K562 (cell line): ENCODE results near the gene SLC7A11. TPM values are rescaled to one million over a fixed set of nuclear protein-coding genes. Genes with fewer than 3 reads are reported as not detected.
A peak's percentile ranks its signal among the peaks of the same experiment; 100 is the strongest.

ENCODE experiments used
- ATAC-seq: fragments of 200-7000 bp; cut with Tn5 transposase; 3 replicates; pipeline ENCODE4 v1.9.1; 2020; ENCODE audit warnings: moderate library complexity
- BruUV-seq: library from RNA; stranded (reverse); fragments of 400-500 nt; replicated peaks from 2 replicates; lab custom pipeline; 2021; lab: Mats Ljungman, UMichigan
- CTCF ChIA-PET: fragments of 300-600 bp; formaldehyde crosslinking; extraction: SDS; loops from one replicate; lab custom pipeline; 2021; ENCODE audit warnings: low intra/inter-chr PET ratio; lab: Yijun Ruan, JAX
- POLR2A ChIA-PET: fragments of 300-600, 350-650 bp; sonication (Branson Sonifier 250); formaldehyde crosslinking; extraction: SDS; loops from one replicate; lab custom pipeline; 2021; ENCODE audit warnings: antibody characterized with exemption, inconsistent platforms; lab: Yijun Ruan, JAX
- DNase-seq, 4 experiments: peaks; one replicate each; pipeline versions ENCODE4 v3.0.0 to v3.0.0-alpha.2; 2011 to 2018; ENCODE audit warnings: low spot score in 3 of 4, mixed read lengths in 3 of 4; ENCODE audit errors: extremely low read depth in 1 of 4
- FAIRE-seq: peaks from 2 replicates; lab custom pipeline; 2011; peaks lifted over from hg19 to GRCh38; lab: Jason Lieb, UNC
- H2AFZ ChIP-seq: 2 replicates; pipeline ENCODE4 v1.6.0; 2011; ENCODE audit warnings: low read depth, low read length, control low read depth, inconsistent platforms
- H3K27ac ChIP-seq: fragments of 200-600 bp; 3 replicates; pipeline ENCODE4 v1.8.0; 2011; ENCODE audit warnings: low read depth, mild to moderate bottlenecking, control low read depth, inconsistent platforms, low read length, moderate library complexity, mixed read lengths; ENCODE audit errors: extremely low read depth
- H3K27me3 ChIP-seq, 2 experiments: fragments of 300-600 bp in 1 of 2; 2 replicates in 1 of 2; 3 replicates in 1 of 2; pipeline versions ENCODE4 v1.6.0 to v1.8.0; 2011; ENCODE audit warnings: inconsistent platforms in 2 of 2, low read length in 2 of 2, mild to moderate bottlenecking in 1 of 2, mixed read lengths in 1 of 2, moderate library complexity in 1 of 2; ENCODE audit not compliant: control insufficient read depth in 2 of 2, insufficient read depth in 2 of 2
- H3K36me3 ChIP-seq: fragments of 300-600 bp; 3 replicates; pipeline ENCODE4 v1.8.0; 2011; ENCODE audit warnings: mild to moderate bottlenecking, low read length, inconsistent platforms; ENCODE audit not compliant: control insufficient read depth, insufficient read depth
- H3K4me1 ChIP-seq, 2 experiments: fragments of 200-600 bp in 1 of 2; replicated peaks in 1 of 2; 2 replicates in 1 of 2; 3 replicates in 1 of 2; pipeline versions ENCODE4 v1.5.1 to v1.8.0; 2011; ENCODE audit warnings: inconsistent platforms in 2 of 2, low read length in 2 of 2, mild to moderate bottlenecking in 1 of 2, mixed read lengths in 1 of 2, moderate library complexity in 1 of 2; ENCODE audit not compliant: control insufficient read depth in 2 of 2, insufficient read depth in 2 of 2
- H3K4me2 ChIP-seq: 2 replicates; pipeline ENCODE4 v1.6.1; 2011; ENCODE audit warnings: low read length, control low read depth, inconsistent platforms, mixed read lengths; ENCODE audit not compliant: insufficient read depth
- H3K4me3 ChIP-seq: fragments of 200-600 bp; sonication (generic), shearing (Covaris generic); 2 replicates; pipeline ENCODE4 v1.5.1; 2016; ENCODE audit warnings: control low read depth, inconsistent platforms
- H3K79me2 ChIP-seq: fragments of 200-600 bp; 3 replicates; pipeline ENCODE4 v1.8.0; 2011; ENCODE audit warnings: low read length, inconsistent platforms; ENCODE audit not compliant: control insufficient read depth, insufficient read depth
- H3K9ac ChIP-seq, 2 experiments: 2 replicates each; pipeline versions ENCODE4 v1.6.0 to v1.6.1; 2011; ENCODE audit warnings: low read depth in 2 of 2, low read length in 2 of 2, control low read depth in 1 of 2, inconsistent platforms in 1 of 2, mild to moderate bottlenecking in 1 of 2, mixed read lengths in 1 of 2; ENCODE audit not compliant: insufficient read depth in 1 of 2
- H3K9me1 ChIP-seq: one replicate; pipeline ENCODE4 v1.6.0; 2011; ENCODE audit warnings: inconsistent platforms, mild to moderate bottlenecking, low read length, moderate library complexity; ENCODE audit not compliant: control insufficient read depth, insufficient read depth
- H3K9me3 ChIP-seq: replicated peaks from 2 replicates; pipeline ENCODE4 v1.5.1; 2011; ENCODE audit warnings: low read depth, low read length, inconsistent platforms; ENCODE audit not compliant: control insufficient read depth, insufficient read depth
- H4K20me1 ChIP-seq: replicated peaks from 2 replicates; pipeline ENCODE4 v1.6.1; 2011; ENCODE audit warnings: low read length, inconsistent platforms, mixed read lengths; ENCODE audit not compliant: control insufficient read depth, insufficient read depth
- ATF3 ChIP-seq, 2 experiments: fragments of 450-650 bp in 1 of 2; sonication (generic) in 1 of 2; formaldehyde crosslinking in 1 of 2; IDR thresholded peaks in 1 of 2; conservative IDR thresholded peaks in 1 of 2; 2 replicates each; pipeline versions ENCODE4 v1.6.1 to v1.8.1; 2016 to 2023; ENCODE audit warnings: mild to moderate bottlenecking in 2 of 2, moderate library complexity in 2 of 2, inconsistent platforms in 1 of 2, missing genetic modification reagents in 1 of 2
- C11orf30 ChIP-seq: fragments of 450-650 bp; IDR thresholded peaks from 2 replicates; pipeline ENCODE4 v1.6.1; 2016; ENCODE audit warnings: low read depth, mild to moderate bottlenecking
- ESRRB ChIP-seq: fragments of 250-450 bp; sonication (Bioruptor Pico); IDR thresholded peaks from 2 replicates; pipeline ENCODE4 v1.5.0; 2020; ENCODE audit warnings: mild to moderate bottlenecking, moderate library complexity, borderline replicate concordance
- FOSL1 ChIP-seq: fragments of 200-800 bp; sonication (Bioruptor generic); conservative IDR thresholded peaks from 2 replicates; pipeline ENCODE4 v1.6.1; 2016; ENCODE audit warnings: missing genetic modification characterization, missing compliant biosample characterization
- JUND ChIP-seq, 2 experiments: IDR thresholded peaks; 2 replicates in 1 of 2; 3 replicates in 1 of 2; pipeline ENCODE4 v1.6.1; 2011; ENCODE audit warnings: borderline replicate concordance in 2 of 2, low read depth in 2 of 2, low read length in 2 of 2, improper control_type of control experiment in 1 of 2, missing biosample characterization in 1 of 2, missing genetic modification characterization in 1 of 2, missing genetic modification reagents in 1 of 2
- KDM1A ChIP-seq, 2 experiments: fragments of 450-650 bp; IDR thresholded peaks; 2 replicates each; pipeline ENCODE4 v1.6.1; 2016; ENCODE audit warnings: mild to moderate bottlenecking in 2 of 2
- MAFK ChIP-seq: IDR thresholded peaks from 2 replicates; pipeline ENCODE4 v1.6.1; 2011; ENCODE audit warnings: low read length, improper control_type of control experiment
- MTA3 ChIP-seq: fragments of 450-650 bp; formaldehyde crosslinking; IDR thresholded peaks from 2 replicates; pipeline ENCODE4 v1.6.1; 2017; ENCODE audit warnings: mild to moderate bottlenecking, borderline replicate concordance
- NFE2 ChIP-seq: IDR thresholded peaks from 2 replicates; pipeline ENCODE4 v1.6.1; 2014; ENCODE audit warnings: antibody characterized with exemption, low read depth
- POLR2AphosphoS2 ChIP-seq: IDR thresholded peaks from 2 replicates; pipeline ENCODE4 v1.6.1; 2012; ENCODE audit warnings: low read length, improper control_type of control experiment
- POLR2B ChIP-seq: fragments of 450-650 bp; IDR thresholded peaks from 2 replicates; pipeline ENCODE4 v1.6.1; 2018; ENCODE audit warnings: low read depth; ENCODE audit not compliant: partially characterized antibody
- RBM39 ChIP-seq: fragments of 200-400 bp; formaldehyde crosslinking; optimal IDR thresholded peaks from 2 replicates; pipeline ENCODE3; 2018; ENCODE audit warnings: low read depth, low read length
- ZC3H11A ChIP-seq: IDR thresholded peaks from 2 replicates; pipeline ENCODE4 v1.6.1; 2012; ENCODE audit warnings: low read depth, low read length, improper control_type of control experiment
- ZNF282 ChIP-seq: sonication (generic); formaldehyde crosslinking; IDR thresholded peaks from 2 replicates; pipeline ENCODE4 v1.8.1; 2023; ENCODE audit warnings: missing genetic modification reagents
- ZNF316 ChIP-seq: fragments of 450-650 bp; IDR thresholded peaks from 2 replicates; pipeline ENCODE4 v1.6.1; 2016
- WGBS: fragments of 100-300 bp; shearing (Covaris generic); methylation state at CpG from one replicate; pipeline ENCODE4 v1.1.6; 2016; ENCODE audit warnings: low coverage, mixed read lengths; ENCODE audit not compliant: insufficient coverage; ENCODE audit errors: missing lambda C conversion rate; 5-methylcytosine and 5-hydroxymethylcytosine counted together
- in situ Hi-C: fragments of 300-500 bp; cut with MboI; formaldehyde crosslinking; loops from 4 replicates; pipeline ENCODE4 v1.15.0; 2018; ENCODE audit warnings: inconsistent platforms, mixed read lengths
- intact Hi-C: fragments of 100-400 bp; cut with micrococcal nuclease; formaldehyde crosslinking; loops from 2 replicates; pipeline ENCODE4 v1.14.2; 2022
- polyA plus RNA-seq, 8 experiments: library from polyadenylated mRNA; depleted of rRNA in 4 of 8; stranded (reverse) in 5 of 8; unstranded in 3 of 8; fragments of >200 nt; fragmentation: Nextera tagmentation in 2 of 8; fragmentation: Illumina TruSeq in 1 of 8; extraction: Ambion mirVana in 2 of 8; extraction: Trizol in 1 of 8; gene quantifications; 2 replicates each; pipeline versions ENCODE4 v1.2.1 to v1.2.3, GENCODE V29; 2011 to 2014; ENCODE audit warnings: inconsistent platforms in 1 of 8, missing spikeins in 1 of 8
- total RNA-seq, 7 experiments: library from RNA; depleted of rRNA in 6 of 7; stranded (reverse); fragments of >200 nt in 6 of 7; fragmentation: Illumina TruSeq in 2 of 7; extraction: Trizol in 2 of 7; gene quantifications; 2 replicates each; pipeline versions ENCODE4 v1.2.1 to v1.2.3, GENCODE V29; 2011 to 2021; ENCODE audit warnings: low replicate concordance in 1 of 7

SLC7A11 gene
- total and polyA plus RNA-seq, 9 of the 15 experiments (the other 6 are each of a cell fraction or from before 2014, with no cell fraction given) = 4.5 to 26.1 (median 13.5) TPM

- WGBS = 34% methylated on average over 2 of the region's 2 CpGs
- Histone ChIP-seq H3K27me3 (no peaks in the 10 kb centered on the region), H3K9me3 (no peaks in the 10 kb centered on the region), H3K9ac (no peak overlapping the region), H3K36me3 (no peaks in the 10 kb centered on the region; the same call in 1 of the 3 replicates), H3K27ac (no peak overlapping the region), H3K4me1 (no peaks in the 10 kb centered on the region), H3K9me1 (no peaks in the 10 kb centered on the region), H3K79me2 (no peaks in the 10 kb centered on the region), H4K20me1 (no peaks in the 10 kb centered on the region), H2AFZ (no peak overlapping the region), H3K4me3 (no peak overlapping the region), H3K4me2 (no peak overlapping the region)
- no TSS peak for BruUV-seq
- ChIA-PET POLR2A (no interaction called here), CTCF (no interaction called here)
- no peak for DNase-seq
- in situ Hi-C loops (no loop called here), intact Hi-C loops (no loop called here)
- TF ChIP-seq RBM39 (no peak), POLR2B (peak; percentile 31), ZC3H11A (no peak), POLR2AphosphoS2 (peak; percentile 62), NFE2 (no peak)
- ATAC-seq = peak; percentile 32; the same call in 2 of the 3 replicates
- FAIRE-seq = peak; percentile 11
These were observed 80.8 kb downstream of the SLC7A11 start for GRCh38 chr4:138161351-138161750.

GRCh38 chr4:138158746-138159297 lies 83.3 kb downstream of the SLC7A11 start:
- BruUV-seq = no TSS peak
- intact Hi-C loops = no loop called here
- POLR2A ChIA-PET = interaction anchor here (0.7 to 1.2 kb wide), 3 partner anchors 10 to 159 kb away, joined by 3 read pairs; no protein-coding TSS in a partner anchor

More at GRCh38 chr4:138158746-138159297, 83.3 kb downstream of the SLC7A11 start:
- CTCF ChIA-PET = no interaction called here
- H3K4me2 ChIP-seq = no peak overlapping the region
- H3K27me3 ChIP-seq = peaks cover 0 to 3% of the 10 kb centered on the region in 2 experiments; a peak in 1 of 5 replicates
- H3K9me1 ChIP-seq = no peaks in the 10 kb centered on the region
- no peaks in the 10 kb centered on the region for H3K79me2 ChIP-seq
- H4K20me1 ChIP-seq = no peaks in the 10 kb centered on the region
- H3K4me3 ChIP-seq = no peak overlapping the region
- no peaks in the 10 kb centered on the region for H3K4me1 ChIP-seq
- FAIRE-seq (no peak), DNase-seq (peak in 1 of 4 experiments; percentile 2), ATAC-seq (no peak)
- 9% methylated on average over 2 of the region's 2 CpGs for WGBS
- H3K9ac ChIP-seq = no peak overlapping the region
- in situ Hi-C loops = no loop called here
- H3K36me3 ChIP-seq = no peaks in the 10 kb centered on the region
- H3K27ac ChIP-seq = no peak overlapping the region
- no peaks in the 10 kb centered on the region for H3K9me3 ChIP-seq
- no peak overlapping the region for H2AFZ ChIP-seq
- TF ChIP-seq KDM1A (IDR thresholded peaks at IDR 0.05) (peak in 1 of 2 experiments; percentile 36; a peak in 1 of 4 replicates), JUND (IDR thresholded peaks at IDR 0.05; ENCODE audit: borderline replicate concordance, low read depth, low read length) (0 out of 2 replicates have a peak, but pooled peaks have one; percentile 42), JUND (tag; IDR thresholded peaks at IDR 0.05; ENCODE audit: borderline replicate concordance, low read depth, low read length) (peak; percentile 51; the same call in 1 of the 3 replicates), FOSL1 (peak; percentile 53; the same call in 1 of the 2 replicates), POLR2AphosphoS2 (no peak), ZNF282 (no peak), ATF3 (IDR thresholded peaks at IDR 0.05) (peak; percentile 71), ATF3 (CRISPR knock-in tag; conservative IDR thresholded peaks at IDR 0.05) (no peak), ESRRB (CRISPR knock-in tag) (no peak), ZNF316 (peak; percentile 43), C11orf30 (peak; percentile 46), NFE2 (peak; percentile 23), MTA3 (no peak), MAFK (no peak)
